ENCODE results near the gene SHISA9. TPM values are rescaled to one million over a fixed set of nuclear protein-coding genes. Genes with fewer than 3 reads are reported as not detected.

Gene SHISA9
- total and polyA plus RNA-seq, 5 experiments from 2014 or later: not detected

- Mint-ChIP-seq H3K4me3 (no peak overlapping the region), H3K4me1 (no peaks in the 10 kb centered on the region), H3K9me3 (peaks cover 0 to 31% (median 10%) of the 10 kb centered on the region in 9 donors), H3K36me3 (peaks cover 0 to 9% (median 0%) of the 10 kb centered on the region in 3 donors), H3K27ac (no peak overlapping the region), H3K27me3 (peaks cover 2 to 22% (median 5%) of the 10 kb centered on the region in 5 donors)
- POLR2A ChIA-PET: no interaction called here
- no peak for ATAC-seq
- DNase-seq: no peak
Observed at GRCh38 chr16:13046061-13046821, 144.8 kb downstream of the SHISA9 start.

- Mint-ChIP-seq H3K36me3 (peaks cover 0 to 9% (median 0%) of the 10 kb centered on the region in 3 donors), H3K9me3 (peaks cover 0 to 35% (median 10%) of the 10 kb centered on the region in 9 donors), H3K27me3 (peaks cover 2 to 22% (median 5%) of the 10 kb centered on the region in 5 donors), H3K4me3 (no peak overlapping the region), H3K27ac (no peak overlapping the region), H3K4me1 (no peaks in the 10 kb centered on the region)
- POLR2A ChIA-PET: no interaction called here
- ATAC-seq (no peak), DNase-seq (no peak)
Observed at GRCh38 chr16:13047276-13047675, 145.9 kb downstream of the SHISA9 start.

- ATAC-seq (no peak), DNase-seq (no peak)
- H3K27me3 Mint-ChIP-seq: peaks cover 0 to 9% (median 2%) of the 10 kb centered on the region in 5 donors
- peaks cover 0 to 5% (median 0%) of the 10 kb centered on the region in 3 donors for H3K36me3 Mint-ChIP-seq
- no peak overlapping the region for H3K27ac Mint-ChIP-seq
- no peaks in the 10 kb centered on the region for H3K4me1 Mint-ChIP-seq
- H3K4me3 Mint-ChIP-seq: no peak overlapping the region
- POLR2A ChIA-PET: no interaction called here
- H3K9me3 Mint-ChIP-seq: peaks cover 0 to 29% (median 5%) of the 10 kb centered on the region in 9 donors
Observed at GRCh38 chr16:13049688-13050087, 148.3 kb downstream of the SHISA9 start.

- POLR2A ChIA-PET: no interaction called here
- peaks cover 0 to 36% (median 6%) of the 10 kb centered on the region in 9 donors for H3K9me3 Mint-ChIP-seq
- no peaks in the 10 kb centered on the region for H3K4me1 Mint-ChIP-seq
- no peak overlapping the region for H3K4me3 Mint-ChIP-seq
- ATAC-seq (no peak), DNase-seq (no peak)
- H3K36me3 Mint-ChIP-seq: peaks cover 0 to 5% (median 0%) of the 10 kb centered on the region in 3 donors
- no peak overlapping the region for H3K27ac Mint-ChIP-seq
- H3K27me3 Mint-ChIP-seq: peaks cover 0 to 7% (median 0%) of the 10 kb centered on the region in 5 donors
Observed at GRCh38 chr16:13052431-13052830, 151.0 kb downstream of the SHISA9 start.

- POLR2A ChIA-PET: no interaction called here
- Mint-ChIP-seq H3K36me3 (no peaks in the 10 kb centered on the region), H3K4me3 (no peak overlapping the region), H3K27me3 (peaks cover 0 to 9% (median 4%) of the 10 kb centered on the region in 5 donors), H3K27ac (no peak overlapping the region), H3K4me1 (no peaks in the 10 kb centered on the region), H3K9me3 (peaks cover 0 to 36% (median 7%) of the 10 kb centered on the region in 9 donors)
- DNase-seq (no peak), ATAC-seq (no peak)
Observed at GRCh38 chr16:13055480-13055879, 154.1 kb downstream of the SHISA9 start.

- no peak for ATAC-seq
- POLR2A ChIA-PET: no interaction called here
- Mint-ChIP-seq H3K4me3 (no peak overlapping the region), H3K36me3 (no peaks in the 10 kb centered on the region), H3K9me3 (peaks cover 0 to 36% (median 7%) of the 10 kb centered on the region in 9 donors), H3K27me3 (peaks cover 0 to 9% (median 4%) of the 10 kb centered on the region in 5 donors), H3K4me1 (no peaks in the 10 kb centered on the region), H3K27ac (no peak overlapping the region)
- no peak for DNase-seq
Observed at GRCh38 chr16:13056607-13057006, 155.2 kb downstream of the SHISA9 start.

- ATAC-seq: no peak
Observed at GRCh38 chr16:13060932-13061331, 159.5 kb downstream of the SHISA9 start.

GRCh38 chr16:13061691-13062090, 160.3 kb downstream of the SHISA9 start:
- Mint-ChIP-seq H3K27me3 (peaks cover 0 to 15% (median 4%) of the 10 kb centered on the region in 5 donors), H3K4me3 (no peak overlapping the region), H3K36me3 (no peaks in the 10 kb centered on the region), H3K4me1 (no peaks in the 10 kb centered on the region), H3K27ac (peak overlapping the region in 1 of 10 donors; percentile 16), H3K9me3 (peaks cover 0 to 13% (median 3%) of the 10 kb centered on the region in 9 donors)
- DNase-seq (no peak), ATAC-seq (no peak)
- POLR2A ChIA-PET: no interaction called here

More at GRCh38 chr16:13060932-13061331, 159.5 kb downstream of the SHISA9 start:
- Mint-ChIP-seq H3K36me3 (no peaks in the 10 kb centered on the region), H3K27me3 (peaks cover 0 to 16% (median 4%) of the 10 kb centered on the region in 5 donors), H3K9me3 (peaks cover 0 to 13% (median 3%) of the 10 kb centered on the region in 9 donors), H3K27ac (no peak overlapping the region), H3K4me1 (no peaks in the 10 kb centered on the region), H3K4me3 (no peak overlapping the region)
- no peak for DNase-seq
- POLR2A ChIA-PET: no interaction called here

GRCh38 chr16:13062219-13062618, 160.8 kb downstream of the SHISA9 start:
- H3K4me1 Mint-ChIP-seq: no peaks in the 10 kb centered on the region
- POLR2A ChIA-PET: no interaction called here
- H3K4me3 Mint-ChIP-seq: no peak overlapping the region
- H3K9me3 Mint-ChIP-seq: peaks cover 0 to 14% (median 2%) of the 10 kb centered on the region in 9 donors
- peaks cover 0 to 17% (median 4%) of the 10 kb centered on the region in 5 donors for H3K27me3 Mint-ChIP-seq
- no peak overlapping the region for H3K27ac Mint-ChIP-seq
- DNase-seq (no peak), ATAC-seq (no peak)
- H3K36me3 Mint-ChIP-seq: no peaks in the 10 kb centered on the region

- peaks cover 0 to 20% (median 2%) of the 10 kb centered on the region in 5 donors for H3K27me3 Mint-ChIP-seq
- ATAC-seq (no peak), DNase-seq (no peak)
- no peaks in the 10 kb centered on the region for H3K4me1 Mint-ChIP-seq
- POLR2A ChIA-PET: no interaction called here
- H3K4me3 Mint-ChIP-seq: no peak overlapping the region
- peaks cover 0 to 15% (median 5%) of the 10 kb centered on the region in 9 donors for H3K9me3 Mint-ChIP-seq
- H3K27ac Mint-ChIP-seq: no peak overlapping the region
- no peaks in the 10 kb centered on the region for H3K36me3 Mint-ChIP-seq
Observed at GRCh38 chr16:13063457-13063856, 162.1 kb downstream of the SHISA9 start.

GRCh38 chr16:13064821-13065220, 163.4 kb downstream of the SHISA9 start:
- ATAC-seq (no peak), DNase-seq (no peak)
- Mint-ChIP-seq H3K4me3 (no peak overlapping the region), H3K27ac (no peak overlapping the region), H3K36me3 (no peaks in the 10 kb centered on the region), H3K27me3 (peaks cover 0 to 19% (median 0%) of the 10 kb centered on the region in 5 donors), H3K4me1 (no peaks in the 10 kb centered on the region), H3K9me3 (peaks cover 0 to 21% (median 6%) of the 10 kb centered on the region in 9 donors)
- POLR2A ChIA-PET: no interaction called here

GRCh38 chr16:13067648-13068047, 166.2 kb downstream of the SHISA9 start:
- POLR2A ChIA-PET: no interaction called here
- H3K36me3 Mint-ChIP-seq: no peaks in the 10 kb centered on the region
- H3K27ac Mint-ChIP-seq: no peak overlapping the region
- no peak overlapping the region for H3K4me3 Mint-ChIP-seq
- no peak for DNase-seq
- peaks cover 0 to 29% (median 6%) of the 10 kb centered on the region in 9 donors for H3K9me3 Mint-ChIP-seq
- no peaks in the 10 kb centered on the region for H3K4me1 Mint-ChIP-seq
- H3K27me3 Mint-ChIP-seq: peaks cover 0 to 20% (median 11%) of the 10 kb centered on the region in 5 donors
- ATAC-seq: no peak

GRCh38 chr16:13068912-13069583, 167.7 kb downstream of the SHISA9 start:
- H3K4me3 Mint-ChIP-seq: no peak overlapping the region
- H3K27me3 Mint-ChIP-seq: peaks cover 1 to 28% (median 20%) of the 10 kb centered on the region in 5 donors
- ATAC-seq: no peak
- H3K9me3 Mint-ChIP-seq: peaks cover 0 to 29% (median 8%) of the 10 kb centered on the region in 9 donors
- no peaks in the 10 kb centered on the region for H3K4me1 Mint-ChIP-seq
- POLR2A ChIA-PET: no interaction called here
- H3K36me3 Mint-ChIP-seq: no peaks in the 10 kb centered on the region
- no peak for DNase-seq
- H3K27ac Mint-ChIP-seq: no peak overlapping the region
